ENCODE measurements around the gene OR2T4.

Gene OR2T4, protein sequence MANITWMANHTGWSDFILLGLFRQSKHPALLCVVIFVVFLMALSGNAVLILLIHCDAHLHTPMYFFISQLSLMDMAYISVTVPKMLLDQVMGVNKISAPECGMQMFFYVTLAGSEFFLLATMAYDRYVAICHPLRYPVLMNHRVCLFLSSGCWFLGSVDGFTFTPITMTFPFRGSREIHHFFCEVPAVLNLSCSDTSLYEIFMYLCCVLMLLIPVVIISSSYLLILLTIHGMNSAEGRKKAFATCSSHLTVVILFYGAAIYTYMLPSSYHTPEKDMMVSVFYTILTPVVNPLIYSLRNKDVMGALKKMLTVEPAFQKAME

DNA sequence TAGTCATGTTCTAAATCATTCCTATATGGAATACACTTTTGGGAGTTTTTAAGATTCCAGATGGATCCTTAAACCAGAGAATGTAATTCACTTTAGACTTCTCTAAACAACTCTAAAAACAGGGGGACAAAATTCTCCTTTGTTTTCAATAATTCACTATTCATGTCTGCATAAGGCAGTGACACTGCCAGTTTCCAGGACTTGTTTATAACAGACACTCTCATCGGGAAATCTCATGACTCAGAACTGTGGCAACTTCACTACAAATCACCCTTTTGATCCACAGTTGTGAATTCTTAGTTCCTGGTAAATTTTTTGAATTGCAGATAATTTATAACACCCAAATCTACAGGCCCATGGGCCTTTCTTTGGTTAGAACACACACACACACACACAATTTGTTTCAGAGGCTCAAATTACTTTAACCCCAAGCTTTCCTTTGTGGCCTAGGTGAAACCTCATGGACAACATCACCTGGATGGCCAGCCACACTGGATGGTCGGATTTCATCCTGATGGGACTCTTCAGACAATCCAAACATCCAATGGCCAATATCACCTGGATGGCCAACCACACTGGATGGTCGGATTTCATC, at the start of gene OR2T4:
Gene OR2T4 (plus strand): TSS at position 545 of the 595 bp plus-strand sequence. CDS start 0 bp downstream, at position 545.
- DNase-seq (ENCODE audit: low spot score) = no peak

DNA sequence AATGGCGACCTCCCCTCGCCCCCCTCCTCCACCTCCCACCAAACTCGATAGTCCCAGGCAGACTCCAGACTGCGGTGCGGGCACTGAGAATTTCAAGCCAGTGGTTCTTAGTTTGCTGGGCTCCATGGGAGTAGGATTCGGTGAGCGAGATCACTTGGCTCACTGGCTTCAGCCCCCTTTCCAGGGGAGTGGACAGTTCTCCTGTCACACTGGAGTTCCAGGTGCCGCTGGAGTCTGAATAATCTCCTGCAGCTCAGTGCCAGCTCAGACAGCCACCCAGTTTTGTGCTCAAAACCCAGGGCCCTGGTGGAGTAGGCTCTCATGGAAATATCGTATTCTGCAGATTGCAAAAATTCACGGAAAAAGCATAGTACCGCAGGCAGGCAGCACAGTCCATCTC, 44.7 kb upstream of the OR2T4 start:
- DNase-seq (ENCODE audit: low spot score) = no peak

DNA sequence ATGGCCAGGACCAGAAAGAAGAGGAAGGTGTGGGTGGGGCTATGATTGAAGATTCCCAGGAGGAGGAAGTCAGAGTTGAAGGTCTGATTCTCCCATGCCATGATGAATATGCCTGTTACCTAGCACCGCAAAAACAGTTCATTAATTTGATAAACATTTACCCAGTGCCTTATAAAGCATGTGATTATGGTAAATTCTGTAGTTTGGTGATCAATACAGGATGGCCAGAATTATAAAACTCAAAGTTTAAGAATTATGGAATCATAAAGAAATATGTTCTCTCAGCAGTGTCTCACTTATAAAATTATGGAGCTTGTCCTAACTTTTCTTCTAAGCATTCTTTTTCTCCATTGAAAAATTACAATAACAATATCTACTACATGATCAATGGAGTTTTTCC, 37.0 kb upstream of the OR2T4 start, which contains the start of gene OR2M7:
Gene OR2M7 (minus strand): TSS at position 101 of the 400 bp plus-strand sequence. CDS start 0 bp downstream, at position 101.
- no peak for DNase-seq (ENCODE audit: low spot score)

DNA sequence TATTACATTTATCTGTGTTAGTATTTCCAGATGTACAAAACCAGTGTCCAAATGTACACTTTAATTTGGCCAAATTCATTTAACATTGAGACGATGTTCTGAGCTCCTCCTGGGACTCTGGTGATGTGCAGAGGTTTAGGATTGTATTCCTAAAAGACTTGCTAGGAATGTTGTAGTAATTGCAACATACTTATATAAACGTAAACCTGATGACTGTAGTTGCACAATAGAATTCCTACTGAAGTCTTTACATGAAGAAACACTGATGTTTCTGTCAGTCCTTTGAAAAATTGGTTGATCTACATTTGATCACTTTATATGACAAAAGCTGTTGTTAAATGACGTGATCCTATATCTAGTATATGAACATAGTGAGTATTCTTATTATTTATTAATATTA, 18.0 kb upstream of the OR2T4 start:
- no peak for DNase-seq (ENCODE audit: low spot score)

DNA sequence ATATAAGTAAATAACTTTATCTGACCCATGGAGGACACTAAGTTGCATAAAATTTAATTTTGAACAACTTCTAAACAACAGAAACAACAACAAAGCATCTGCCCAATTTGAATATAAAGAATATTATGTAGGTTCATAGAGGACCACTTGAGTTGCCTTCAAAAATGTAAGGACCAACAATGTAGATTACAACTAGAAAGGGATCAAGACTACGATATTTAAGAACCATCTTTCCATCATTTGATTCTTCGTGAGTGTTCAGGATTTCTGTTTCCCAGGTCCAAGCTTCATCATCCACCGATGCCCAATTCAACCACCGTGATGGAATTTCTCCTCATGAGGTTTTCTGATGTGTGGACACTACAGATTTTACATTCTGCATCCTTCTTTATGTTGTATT, 13.0 kb upstream of the OR2T4 start, which contains the start of gene OR14C36:
Gene OR14C36 (plus strand): TSS at position 301 of the 400 bp plus-strand sequence. CDS start 0 bp downstream, at position 301.
- no peak for DNase-seq (ENCODE audit: low spot score)

DNA sequence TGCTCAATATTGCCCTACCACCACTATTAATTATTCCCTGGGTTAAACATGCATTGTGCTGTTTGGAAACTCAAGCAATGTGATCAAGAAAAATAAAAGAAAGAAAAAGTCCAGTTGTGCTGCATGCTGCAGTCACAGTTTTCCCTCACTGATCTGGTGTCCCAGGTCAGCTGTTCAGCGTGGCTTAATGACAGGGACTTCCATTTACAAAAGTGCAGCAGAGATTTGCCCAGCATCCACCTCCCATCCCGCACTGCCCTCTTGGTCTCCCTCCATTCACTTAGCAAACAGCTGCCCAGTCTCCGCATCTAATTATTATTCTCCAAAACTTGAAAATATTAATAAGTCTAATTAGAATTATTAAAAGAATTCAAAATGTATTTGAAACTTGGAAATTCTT, 2.0 kb upstream of the OR2T4 start:
- DNase-seq (ENCODE audit: low spot score) = no peak

DNA sequence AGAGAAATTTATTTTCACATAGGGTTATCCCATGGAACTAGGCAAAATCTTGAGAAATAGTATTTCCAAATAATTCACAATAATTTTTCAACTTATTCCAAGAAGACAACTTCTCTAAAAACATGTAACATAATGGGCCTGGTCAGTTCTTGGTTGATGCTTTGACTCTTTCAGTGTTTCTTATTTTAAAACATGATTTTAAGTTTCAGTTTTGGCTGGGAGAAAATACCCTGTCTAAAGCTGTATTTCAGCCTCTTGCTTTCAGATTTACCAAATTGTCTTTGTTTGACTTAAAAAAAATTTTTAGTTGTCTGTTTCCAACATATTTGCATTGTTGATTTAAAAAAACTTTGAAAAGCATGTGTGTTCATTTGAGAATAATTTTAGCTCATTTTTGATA, 5.1 kb downstream of the OR2T4 start:
- no peak for DNase-seq (ENCODE audit: low spot score)

DNA sequence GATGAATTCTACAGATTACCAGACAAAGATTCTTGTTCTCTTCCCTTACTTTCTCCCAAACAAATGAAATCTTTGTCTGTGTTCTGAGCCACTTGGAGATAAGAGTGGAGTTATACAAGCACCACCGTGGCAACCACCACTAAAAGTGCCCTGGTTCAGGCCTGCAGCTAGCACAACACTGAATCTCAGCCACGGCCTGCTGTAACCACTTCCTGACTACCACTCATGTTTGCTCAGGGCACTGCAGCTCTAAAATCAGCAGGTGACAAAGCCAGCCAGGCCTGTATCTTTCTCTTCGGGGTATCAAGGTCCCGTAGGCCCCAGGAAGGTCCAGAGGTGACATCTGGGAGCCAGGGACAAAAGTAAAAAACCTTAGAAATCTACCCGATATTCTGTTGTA, 10.9 kb downstream of the OR2T4 start:
- no peak for DNase-seq (ENCODE audit: low spot score)

DNA sequence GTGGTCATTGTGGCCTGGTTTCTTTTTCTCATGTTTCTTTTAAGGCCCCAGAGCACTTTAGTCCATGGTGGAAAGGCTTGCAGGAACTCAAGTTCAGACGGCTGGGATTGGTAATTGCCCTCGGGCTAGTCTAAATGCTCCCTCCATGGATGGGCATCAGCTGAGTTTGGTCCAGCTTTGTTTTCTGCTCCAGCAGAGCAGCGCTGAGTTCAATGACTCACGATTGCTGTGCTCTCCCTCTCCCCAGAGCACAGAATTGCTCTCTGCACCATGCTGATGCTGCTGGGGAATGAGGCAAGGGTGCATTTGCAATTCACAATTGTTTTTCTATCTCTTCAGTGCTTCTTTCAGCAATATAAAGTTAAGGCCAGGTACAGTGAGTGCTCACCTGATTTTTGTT, 12.3 kb downstream of the OR2T4 start:
- DNase-seq (ENCODE audit: low spot score) = no peak

DNA sequence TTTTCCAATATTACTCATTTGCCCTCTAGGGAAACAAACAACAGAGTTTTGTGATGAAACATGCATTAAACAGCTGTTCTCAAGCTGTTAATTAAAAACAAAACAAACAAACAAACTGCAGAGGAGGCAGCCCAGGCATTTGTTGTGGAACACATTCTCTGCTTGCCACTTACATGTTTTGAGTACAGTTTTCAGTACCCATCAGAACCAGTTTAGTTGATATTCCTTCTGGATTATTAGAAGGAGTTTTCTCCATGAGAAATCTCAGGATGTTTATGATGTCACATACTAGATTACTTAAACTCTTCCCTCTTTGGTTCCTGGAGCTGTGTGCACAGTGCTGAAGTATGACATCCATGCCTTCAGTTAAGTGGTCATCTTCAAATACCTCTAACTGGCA, 14.0 kb downstream of the OR2T4 start, which contains the start of gene OR2T6:
Gene OR2T6 (plus strand): TSS at position 301 of the 400 bp plus-strand sequence. CDS start 11,863 bp downstream, outside the sequence.
- no peak for DNase-seq (ENCODE audit: low spot score)

DNA sequence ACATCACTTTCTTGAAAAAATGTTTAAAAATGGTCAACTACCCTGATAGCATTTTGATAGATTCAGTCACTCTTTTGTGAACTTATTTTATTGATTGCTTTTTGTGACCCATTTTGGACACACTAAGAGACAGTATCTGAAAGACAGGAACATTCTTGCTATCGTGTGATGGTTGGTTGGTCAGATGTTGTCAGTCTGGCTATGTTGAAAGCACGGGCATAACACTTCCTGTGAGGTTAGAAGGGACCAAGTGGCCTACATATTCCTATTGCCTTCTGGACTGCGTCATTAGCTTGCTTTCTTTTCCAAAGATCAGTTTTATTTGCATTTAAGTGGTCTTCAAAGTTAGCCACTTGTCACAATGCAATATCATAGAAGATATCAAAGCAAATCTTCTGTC, 15.5 kb downstream of the OR2T4 start:
- no peak for DNase-seq (ENCODE audit: low spot score)

DNA sequence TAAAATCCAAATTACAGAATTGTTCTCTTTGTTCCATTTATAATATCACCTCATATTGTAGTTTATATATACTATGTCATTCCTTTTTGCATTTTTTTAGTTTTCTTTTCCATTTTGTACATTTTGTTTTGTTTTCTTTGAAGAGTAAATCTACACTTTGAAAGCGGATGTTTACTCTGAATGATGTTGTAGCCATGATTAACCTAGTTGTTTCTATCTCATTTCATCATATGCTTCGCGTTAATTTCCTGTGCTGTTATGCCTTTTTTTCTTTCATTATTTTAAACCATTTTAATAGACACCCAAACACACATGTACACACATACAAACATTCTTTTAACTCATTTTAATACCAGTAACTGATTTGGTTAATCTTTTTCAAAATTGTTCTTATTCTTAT, 19.4 kb downstream of the OR2T4 start:
- no peak for DNase-seq (ENCODE audit: low spot score)

DNA sequence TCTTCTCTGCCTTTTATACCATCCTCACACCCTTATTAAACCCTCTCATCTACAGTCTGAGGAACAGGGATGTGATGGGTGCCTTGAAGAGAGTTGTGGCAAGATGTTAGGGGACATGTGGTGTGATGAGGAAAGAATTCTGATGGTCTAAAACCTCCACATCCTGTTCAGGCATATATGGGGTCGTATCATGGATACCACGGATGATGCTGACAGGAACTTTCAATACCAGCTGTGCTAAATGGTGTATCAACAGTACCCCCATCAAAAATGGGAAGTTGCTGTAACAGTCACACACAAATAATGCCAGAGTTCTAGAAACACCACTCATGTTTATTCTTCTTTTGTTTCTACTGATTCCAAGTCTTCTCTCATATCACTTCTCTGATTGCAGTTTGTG, 27.0 kb downstream of the OR2T4 start:
- no peak for DNase-seq (ENCODE audit: low spot score)

DNA sequence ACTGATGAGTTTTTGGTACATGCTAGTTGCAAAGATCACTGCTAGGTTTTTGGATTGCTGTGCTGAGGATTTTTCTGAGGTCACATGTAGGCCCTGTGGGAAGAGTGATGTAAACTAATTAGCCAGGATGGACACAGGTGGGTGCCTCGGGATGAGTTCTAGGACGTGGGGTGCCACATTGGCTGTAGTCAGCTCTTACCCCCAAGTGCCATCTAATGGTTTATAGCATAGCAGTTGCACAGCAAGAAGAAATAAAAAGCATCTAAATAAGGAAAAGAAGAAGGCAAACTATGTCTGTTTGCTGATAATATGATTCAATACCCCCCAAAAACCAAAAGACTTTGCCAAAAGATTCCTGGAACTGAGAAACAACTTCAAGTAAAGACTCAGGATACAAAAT, 31.6 kb downstream of the OR2T4 start:
- DNase-seq (ENCODE audit: low spot score) = no peak

DNA sequence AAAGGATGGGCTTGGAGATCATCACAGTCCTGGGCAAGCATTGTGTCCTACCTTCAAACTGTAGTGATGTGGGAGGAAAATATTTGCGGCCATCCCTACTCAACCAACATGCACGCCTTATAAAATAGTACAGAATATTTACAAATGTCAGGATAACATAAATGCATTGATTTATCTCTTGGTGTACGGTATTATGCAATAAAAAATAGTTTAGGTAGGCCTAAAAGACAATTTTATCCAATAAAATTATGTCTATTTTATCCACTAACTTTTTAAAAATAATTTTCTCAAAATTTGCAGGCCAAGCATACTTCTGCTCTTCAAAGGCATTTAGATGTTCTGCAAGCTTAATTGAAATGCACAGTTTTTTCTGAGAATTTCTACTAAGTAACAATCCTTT, 41.3 kb downstream of the OR2T4 start, which contains the start of gene OR2T1:
Gene OR2T1 (plus strand): TSS at position 301 of the 400 bp plus-strand sequence. CDS start 3,100 bp downstream, outside the sequence.
- DNase-seq (ENCODE audit: low spot score) = no peak

DNA sequence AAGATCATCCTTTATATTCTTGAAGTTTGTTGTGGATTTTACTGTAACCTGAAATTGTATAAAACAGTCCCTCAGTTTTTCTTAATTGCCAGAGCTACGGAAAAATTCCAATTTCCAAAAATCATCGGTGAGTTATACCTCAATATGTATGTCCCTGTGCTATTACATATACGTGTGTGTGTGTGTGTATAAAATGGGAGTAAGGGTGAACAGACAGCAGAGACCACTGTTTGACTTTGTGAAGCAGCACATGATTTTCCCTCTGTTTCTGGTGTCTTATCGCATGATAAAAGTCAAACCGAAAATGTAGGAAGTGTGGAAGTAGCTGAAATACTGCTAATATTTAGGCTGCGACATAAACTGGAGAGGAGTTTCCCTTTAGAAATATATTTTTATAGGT, 42.6 kb downstream of the OR2T4 start:
- peak; percentile 15 for DNase-seq (ENCODE audit: low spot score)

DNA sequence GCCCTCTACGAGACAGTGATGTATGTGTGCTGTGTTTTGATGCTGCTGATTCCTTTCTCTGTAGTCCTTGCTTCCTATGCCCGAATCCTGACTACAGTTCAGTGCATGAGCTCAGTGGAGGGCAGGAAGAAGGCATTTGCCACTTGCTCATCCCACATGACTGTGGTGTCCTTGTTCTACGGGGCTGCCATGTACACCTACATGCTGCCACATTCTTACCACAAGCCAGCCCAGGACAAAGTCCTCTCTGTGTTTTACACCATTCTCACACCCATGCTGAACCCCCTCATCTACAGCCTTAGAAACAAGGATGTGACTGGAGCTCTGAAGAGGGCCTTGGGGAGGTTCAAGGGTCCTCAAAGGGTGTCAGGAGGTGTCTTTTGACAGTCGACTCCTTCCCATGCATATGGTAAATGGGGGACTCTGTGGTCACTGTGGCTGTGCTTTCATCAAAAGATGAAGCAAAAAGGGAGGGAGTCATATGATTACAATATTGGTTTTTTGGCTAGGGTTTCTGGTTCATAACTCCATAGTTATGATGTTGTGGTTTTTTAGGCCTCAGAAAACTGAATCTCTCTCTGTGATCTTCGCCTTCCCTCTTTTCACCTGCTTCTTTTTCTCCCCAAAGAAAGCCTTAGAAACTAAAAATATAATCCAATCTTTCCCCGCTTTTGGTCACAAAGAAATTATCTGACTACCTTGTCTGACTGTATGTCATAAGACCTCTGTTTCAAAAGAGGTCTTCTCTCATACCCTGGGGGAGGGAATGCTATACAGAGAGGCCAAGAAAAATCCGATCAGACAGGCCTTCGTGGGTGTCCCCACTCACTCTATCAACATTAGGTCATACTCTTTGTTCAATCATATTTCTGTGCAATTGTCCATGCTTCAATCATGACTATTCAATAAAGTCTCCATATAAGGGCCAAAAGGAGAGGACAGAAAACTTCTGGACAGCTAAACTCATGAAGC, 45.5 kb downstream of the OR2T4 start:
- DNase-seq (ENCODE audit: low spot score) = no peak

Measured in hematopoietic multipotent progenitor cell treated with erythropoietin and hydrocortisone succinate and interleukin-3 and kit ligand, for 15 days (in vitro differentiated cells).